ENCODE measurements around the gene SLC6A5. TPM values are rescaled to one million over a fixed set of nuclear protein-coding genes. Genes with fewer than 3 reads are reported as not detected.

The SLC6A5 gene
- total RNA-seq, 4 donors from 2014 or later, result not detected

GRCh38 chr11:20609727-20610707, 10.6 kb downstream of the SLC6A5 start:
- WGBS, result 16% methylated on average over 30 of the region's 30 CpGs
- H3K9me3 ChIP-seq, result no peaks in the 10 kb centered on the region
- H3K36me3 ChIP-seq, result no peaks in the 10 kb centered on the region
- TF ChIP-seq EP300 (IDR thresholded peaks at IDR 0.05) (no peak), POLR2A (IDR thresholded peaks at IDR 0.05) (no peak), POLR2AphosphoS5 (IDR thresholded peaks at IDR 0.05) (peak in 1 of 3 donors; percentile 11)
- TF ChIP-seq, protein P1, sequence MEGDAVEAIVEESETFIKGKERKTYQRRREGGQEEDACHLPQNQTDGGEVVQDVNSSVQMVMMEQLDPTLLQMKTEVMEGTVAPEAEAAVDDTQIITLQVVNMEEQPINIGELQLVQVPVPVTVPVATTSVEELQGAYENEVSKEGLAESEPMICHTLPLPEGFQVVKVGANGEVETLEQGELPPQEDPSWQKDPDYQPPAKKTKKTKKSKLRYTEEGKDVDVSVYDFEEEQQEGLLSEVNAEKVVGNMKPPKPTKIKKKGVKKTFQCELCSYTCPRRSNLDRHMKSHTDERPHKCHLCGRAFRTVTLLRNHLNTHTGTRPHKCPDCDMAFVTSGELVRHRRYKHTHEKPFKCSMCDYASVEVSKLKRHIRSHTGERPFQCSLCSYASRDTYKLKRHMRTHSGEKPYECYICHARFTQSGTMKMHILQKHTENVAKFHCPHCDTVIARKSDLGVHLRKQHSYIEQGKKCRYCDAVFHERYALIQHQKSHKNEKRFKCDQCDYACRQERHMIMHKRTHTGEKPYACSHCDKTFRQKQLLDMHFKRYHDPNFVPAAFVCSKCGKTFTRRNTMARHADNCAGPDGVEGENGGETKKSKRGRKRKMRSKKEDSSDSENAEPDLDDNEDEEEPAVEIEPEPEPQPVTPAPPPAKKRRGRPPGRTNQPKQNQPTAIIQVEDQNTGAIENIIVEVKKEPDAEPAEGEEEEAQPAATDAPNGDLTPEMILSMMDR (IDR thresholded peaks at IDR 0.05), result peak; percentile 43 to 90
- no peak overlapping the region for H3K27ac ChIP-seq
- DNase-seq (ENCODE audit: low spot score in 2 of 2), result peak in 1 of 2 donors; percentile 69
- peaks cover 82% of the 10 kb centered on the region for H3K27me3 ChIP-seq
- no peak overlapping the region for H3K4me3 ChIP-seq
- H3K4me1 ChIP-seq, result no peaks in the 10 kb centered on the region

DNA sequence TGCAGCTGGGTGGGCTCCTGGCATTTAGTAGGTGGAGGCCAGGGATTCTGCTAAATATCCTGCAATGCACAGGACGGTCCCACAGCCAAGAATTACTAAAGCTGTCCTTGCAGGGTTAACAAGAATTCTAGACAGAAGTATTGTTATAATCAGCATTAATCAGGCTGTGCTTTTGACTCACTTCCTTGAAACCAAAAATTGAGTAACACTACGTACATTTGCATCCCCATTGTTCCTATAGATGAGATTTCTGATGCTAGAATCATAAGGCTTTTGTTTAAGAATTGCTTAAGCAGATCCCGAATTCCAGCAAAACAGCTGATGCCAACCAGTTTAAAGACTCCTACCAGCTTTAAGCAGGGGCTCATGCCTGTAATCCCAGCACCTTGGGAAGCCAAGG, 11.4 kb downstream of the SLC6A5 start:
- Histone ChIP-seq H3K27ac (no peak overlapping the region), H3K4me3 (no peak overlapping the region), H3K36me3 (no peaks in the 10 kb centered on the region), H3K27me3 (peaks cover 73% of the 10 kb centered on the region), H3K9me3 (no peaks in the 10 kb centered on the region), H3K4me1 (no peaks in the 10 kb centered on the region)
- DNase-seq (ENCODE audit: low spot score in 2 of 2), result no peak
- 68% methylated on average over 3 of the region's 3 CpGs for WGBS
- TF ChIP-seq, protein P1 (IDR thresholded peaks at IDR 0.05), result no peak
- TF ChIP-seq EP300 (IDR thresholded peaks at IDR 0.05) (no peak), POLR2AphosphoS5 (IDR thresholded peaks at IDR 0.05) (no peak), POLR2A (IDR thresholded peaks at IDR 0.05) (no peak)

DNA sequence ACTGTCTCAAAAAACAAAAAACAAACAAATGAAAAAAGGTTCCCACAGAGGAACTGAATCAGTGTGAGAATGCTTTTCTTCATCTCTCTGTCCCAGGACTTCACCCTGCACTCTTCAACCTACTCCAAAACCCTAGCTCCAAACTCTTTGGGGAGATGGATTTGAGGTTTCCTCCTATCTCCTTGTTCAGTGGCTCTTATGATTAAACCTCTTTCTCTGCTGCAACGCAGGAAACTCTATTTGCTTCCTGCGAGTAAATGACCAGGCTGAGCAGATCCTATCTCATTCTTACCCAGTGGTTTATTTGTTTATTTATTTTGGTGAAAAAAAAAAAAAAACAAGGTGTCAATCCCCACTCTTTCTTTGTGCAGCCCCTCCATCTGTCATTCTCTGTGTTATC, 12.0 kb downstream of the SLC6A5 start:
- WGBS, result 47% methylated on average over 2 of the region's 2 CpGs
- Histone ChIP-seq H3K9me3 (no peaks in the 10 kb centered on the region), H3K27ac (no peak overlapping the region), H3K4me1 (no peaks in the 10 kb centered on the region), H3K27me3 (peaks cover 67% of the 10 kb centered on the region), H3K36me3 (no peaks in the 10 kb centered on the region), H3K4me3 (no peak overlapping the region)
- TF ChIP-seq POLR2A (IDR thresholded peaks at IDR 0.05), result no peak
- no peak for TF ChIP-seq POLR2AphosphoS5 (IDR thresholded peaks at IDR 0.05)
- no peak for TF ChIP-seq EP300 (IDR thresholded peaks at IDR 0.05)
- TF ChIP-seq, protein P1 (IDR thresholded peaks at IDR 0.05), result no peak
- no peak for DNase-seq (ENCODE audit: low spot score in 2 of 2)

DNA sequence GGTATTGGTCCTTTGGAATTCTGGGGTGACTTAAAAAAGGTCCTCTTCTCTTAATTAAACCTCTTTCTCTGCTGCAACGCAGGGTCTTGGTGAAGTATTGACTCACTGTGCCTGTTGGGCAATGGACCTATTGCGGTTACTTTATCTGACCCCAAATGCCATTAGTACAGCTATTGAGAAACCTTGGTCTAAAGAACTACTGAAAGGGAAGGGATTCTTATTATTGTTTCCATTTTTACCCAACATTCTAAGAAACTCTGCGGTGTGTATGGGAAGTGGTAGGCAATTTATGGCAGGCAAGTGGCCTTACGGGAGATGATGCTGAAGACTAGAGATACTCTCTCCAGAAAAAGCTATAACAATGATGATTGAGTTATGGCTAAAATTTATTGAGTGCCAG, 12.5 kb downstream of the SLC6A5 start:
- 74% methylated on average over 4 of the region's 4 CpGs for WGBS
- no peak for DNase-seq (ENCODE audit: low spot score in 2 of 2)
- Histone ChIP-seq H3K4me1 (no peaks in the 10 kb centered on the region), H3K36me3 (no peaks in the 10 kb centered on the region), H3K27ac (no peak overlapping the region), H3K4me3 (no peak overlapping the region), H3K9me3 (no peaks in the 10 kb centered on the region), H3K27me3 (peaks cover 63% of the 10 kb centered on the region)
- TF ChIP-seq POLR2A (IDR thresholded peaks at IDR 0.05), result no peak

DNA sequence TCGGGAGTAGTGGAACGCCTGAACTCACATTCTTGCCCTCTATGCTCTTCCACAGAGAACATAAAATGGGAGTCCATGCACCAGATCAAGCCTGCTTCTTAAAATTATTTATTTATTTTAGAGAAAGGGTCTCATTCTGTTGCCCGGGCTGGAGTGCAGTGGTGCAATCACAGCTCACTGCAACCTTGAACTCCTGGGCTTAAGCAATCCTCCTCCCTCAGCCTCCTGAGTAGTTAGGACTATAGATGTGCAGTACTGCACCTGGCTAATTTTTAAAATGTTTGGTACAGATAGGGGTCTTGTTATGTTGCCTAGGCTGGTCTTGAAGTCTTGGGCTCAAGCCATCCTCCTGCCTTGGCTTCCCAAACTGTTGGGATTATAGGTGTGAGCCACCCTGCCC, 13.0 kb downstream of the SLC6A5 start:
- TF ChIP-seq, protein P1 (IDR thresholded peaks at IDR 0.05), result no peak
- TF ChIP-seq POLR2A (IDR thresholded peaks at IDR 0.05) (no peak), POLR2AphosphoS5 (IDR thresholded peaks at IDR 0.05) (no peak), EP300 (IDR thresholded peaks at IDR 0.05) (no peak)
- no peak overlapping the region for H3K27ac ChIP-seq
- 52% methylated on average over 3 of the region's 3 CpGs for WGBS
- H3K4me3 ChIP-seq, result no peak overlapping the region
- no peaks in the 10 kb centered on the region for H3K4me1 ChIP-seq
- no peak for DNase-seq (ENCODE audit: low spot score in 2 of 2)
- H3K36me3 ChIP-seq, result no peaks in the 10 kb centered on the region
- peaks cover 58% of the 10 kb centered on the region for H3K27me3 ChIP-seq
- H3K9me3 ChIP-seq, result no peaks in the 10 kb centered on the region

All from suprapubic skin (tissue), 4 donors.